AG04449 (cell line): ENCODE results near the gene FBXL16.
A peak's percentile ranks its signal among the peaks of the same experiment; 100 is the strongest.

Experiments
- CTCF ChIA-PET: fragments of 350-600 bp; formaldehyde crosslinking; extraction: SDS; loops from one replicate; lab custom pipeline; 2021; ENCODE audit warnings: antibody characterized with exemption; lab: Yijun Ruan, JAX
- POLR2A ChIA-PET: fragments of 400-600, 350-600 bp; formaldehyde crosslinking; extraction: SDS; loops from one replicate; lab custom pipeline; 2020; ENCODE audit warnings: antibody characterized with exemption, inconsistent platforms; lab: Yijun Ruan, JAX
- DNase-seq: peaks from one replicate; pipeline ENCODE4 v3.0.0-alpha.2; 2010; ENCODE audit warnings: low read depth, low spot score
- H3K4me3 ChIP-seq: 2 replicates; pipeline ENCODE4 v1.5.1; 2011; ENCODE audit warnings: low read depth, mild to moderate bottlenecking, control low read depth, low read length
- TF ChIP-seq, protein P1 (sequence below): IDR thresholded peaks from one replicate; pipeline ENCODE4 v1.5.1; 2011; ENCODE audit warnings: mild to moderate bottlenecking, moderate library complexity, low read length, control low read depth, inconsistent platforms; ENCODE audit not compliant: insufficient read depth; ENCODE audit errors: missing control alignments

Gene FBXL16

DNA sequence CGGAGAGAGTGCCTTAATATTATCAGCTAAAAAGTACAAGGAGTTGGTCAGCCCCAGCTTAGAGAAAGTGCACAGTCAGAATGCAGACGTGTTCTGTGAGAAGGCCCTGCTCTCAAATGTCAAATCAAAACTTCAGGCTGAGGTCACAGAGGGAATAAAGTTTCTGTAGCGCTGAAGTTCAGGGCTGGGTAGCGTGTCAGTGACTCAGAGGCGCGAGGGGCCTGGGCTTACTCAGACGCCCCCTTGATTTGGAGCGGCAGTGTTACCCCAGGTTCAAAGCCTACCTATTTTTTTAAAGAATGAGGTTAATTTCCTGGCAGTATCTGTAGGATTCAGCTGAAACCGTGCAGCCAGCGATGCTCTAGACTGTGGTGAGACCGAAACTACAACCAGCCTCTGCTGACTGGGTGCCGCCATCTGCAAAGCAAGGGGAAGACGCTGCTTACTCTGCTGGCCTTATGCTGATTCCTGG, 30.4 kb upstream of the FBXL16 start:
- no peak for DNase-seq
- TF ChIP-seq, protein P1, sequence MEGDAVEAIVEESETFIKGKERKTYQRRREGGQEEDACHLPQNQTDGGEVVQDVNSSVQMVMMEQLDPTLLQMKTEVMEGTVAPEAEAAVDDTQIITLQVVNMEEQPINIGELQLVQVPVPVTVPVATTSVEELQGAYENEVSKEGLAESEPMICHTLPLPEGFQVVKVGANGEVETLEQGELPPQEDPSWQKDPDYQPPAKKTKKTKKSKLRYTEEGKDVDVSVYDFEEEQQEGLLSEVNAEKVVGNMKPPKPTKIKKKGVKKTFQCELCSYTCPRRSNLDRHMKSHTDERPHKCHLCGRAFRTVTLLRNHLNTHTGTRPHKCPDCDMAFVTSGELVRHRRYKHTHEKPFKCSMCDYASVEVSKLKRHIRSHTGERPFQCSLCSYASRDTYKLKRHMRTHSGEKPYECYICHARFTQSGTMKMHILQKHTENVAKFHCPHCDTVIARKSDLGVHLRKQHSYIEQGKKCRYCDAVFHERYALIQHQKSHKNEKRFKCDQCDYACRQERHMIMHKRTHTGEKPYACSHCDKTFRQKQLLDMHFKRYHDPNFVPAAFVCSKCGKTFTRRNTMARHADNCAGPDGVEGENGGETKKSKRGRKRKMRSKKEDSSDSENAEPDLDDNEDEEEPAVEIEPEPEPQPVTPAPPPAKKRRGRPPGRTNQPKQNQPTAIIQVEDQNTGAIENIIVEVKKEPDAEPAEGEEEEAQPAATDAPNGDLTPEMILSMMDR = no peak
- H3K4me3 ChIP-seq = no peak overlapping the region
- CTCF ChIA-PET = interaction anchor here (1.6 to 2.4 kb wide), 3 partner anchors 15 to 49 kb away, joined by 4 to 11 read pairs (median 6); partner anchors contain the start of gene ANTKMT
- POLR2A ChIA-PET = no interaction called here

DNA sequence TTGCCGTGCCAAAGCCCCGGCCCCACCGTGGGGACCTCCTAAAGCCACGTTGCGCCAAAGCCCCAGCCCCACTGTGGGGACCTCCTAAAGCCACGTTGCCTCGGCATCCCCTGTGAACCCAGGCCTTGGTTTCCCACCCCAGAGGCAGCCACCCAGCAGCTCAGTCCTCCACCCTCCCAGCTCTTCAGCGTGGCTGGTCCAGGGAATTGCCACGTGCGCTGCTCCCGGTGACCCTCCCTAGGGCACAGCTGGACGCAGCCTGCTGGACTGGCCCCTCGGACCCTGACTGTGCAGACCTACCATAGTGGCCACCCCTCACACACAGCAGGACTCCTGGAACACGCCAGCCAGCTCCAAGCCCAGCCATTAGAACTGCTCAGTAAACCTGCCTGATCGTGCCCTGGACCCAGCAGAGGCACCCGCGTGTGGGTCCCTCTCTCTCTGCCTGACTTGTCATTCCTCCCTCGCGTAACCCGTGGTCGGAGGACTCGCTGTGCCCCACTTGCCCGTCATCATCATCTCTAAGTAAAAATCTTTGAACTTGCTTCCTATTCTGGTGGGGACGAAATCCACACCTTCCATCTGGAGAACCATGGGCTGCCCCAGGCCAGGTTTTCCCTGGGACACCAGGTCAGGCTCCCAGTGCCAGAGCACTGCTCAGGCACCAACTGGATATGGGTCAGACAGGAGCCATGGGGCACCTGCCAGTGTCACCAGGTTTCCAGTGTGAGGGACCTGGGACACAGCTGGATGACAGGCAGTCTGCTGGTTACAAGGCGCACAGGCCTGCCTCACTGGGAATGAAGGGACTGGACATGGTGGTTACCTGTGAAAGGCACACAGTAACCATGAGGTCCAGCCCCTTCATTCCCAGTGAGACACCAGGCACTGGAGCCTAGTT, 29.6 kb upstream of the FBXL16 start:
- CTCF ChIA-PET = interaction anchor here (0.9 to 2.4 kb wide), 5 partner anchors 15 to 50 kb away, joined by 3 to 11 read pairs (median 4); partner anchors contain the start of gene ANTKMT
- DNase-seq = no peak
- TF ChIP-seq, protein P1 = no peak
- H3K4me3 ChIP-seq = no peak overlapping the region
- POLR2A ChIA-PET = interaction anchor here (0.6 kb wide), 1 partner anchor 14 kb away, joined by 3 read pairs; the partner anchor contains the start of gene ANTKMT

DNA sequence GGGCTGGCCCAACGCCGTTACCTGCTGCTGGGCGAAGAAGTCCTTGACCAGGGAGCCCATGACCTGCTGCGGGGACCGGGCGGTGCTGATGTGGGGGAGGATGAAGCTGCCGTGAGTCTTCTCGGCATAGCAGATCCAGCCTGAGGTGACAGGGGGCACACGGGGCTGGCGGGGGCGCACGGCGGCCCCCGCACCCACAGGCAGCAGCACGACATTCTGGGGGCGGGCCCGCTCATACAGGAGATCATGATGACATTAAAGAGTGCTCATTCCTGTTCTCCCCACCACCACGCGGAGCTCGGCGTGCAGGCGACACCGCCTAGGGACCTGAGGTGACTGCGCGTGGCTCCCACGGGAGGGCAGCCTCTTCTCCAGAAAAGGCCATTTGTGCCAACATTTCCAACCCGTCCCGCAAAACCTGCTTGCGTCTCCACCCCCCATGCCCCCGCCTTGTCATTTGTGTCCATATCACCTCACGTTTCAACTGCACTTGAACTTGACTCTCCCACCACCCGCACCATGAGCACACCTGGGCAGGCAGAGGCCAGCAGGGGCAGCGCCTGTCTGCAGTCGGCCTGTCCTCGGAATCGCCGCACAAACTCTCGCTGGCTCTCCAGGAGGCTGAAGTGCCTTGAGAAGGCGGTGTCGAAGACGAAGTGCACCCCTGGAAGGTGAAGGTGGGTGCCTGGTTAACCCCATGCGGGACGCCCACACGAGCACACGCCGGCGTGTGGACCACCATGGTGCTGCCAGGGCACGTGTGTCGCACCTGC, 28.8 kb upstream of the FBXL16 start:
- H3K4me3 ChIP-seq = no peak overlapping the region
- TF ChIP-seq, protein P1 = no peak
- ChIA-PET CTCF (interaction anchor here (0.9 to 1.4 kb wide), 3 partner anchors 14 to 22 kb away, joined by 3 read pairs; no protein-coding TSS in a partner anchor), POLR2A (interaction anchor here (0.6 kb wide), 1 partner anchor 13 kb away, joined by 3 read pairs; the partner anchor contains the start of gene ANTKMT)
- no peak for DNase-seq

DNA sequence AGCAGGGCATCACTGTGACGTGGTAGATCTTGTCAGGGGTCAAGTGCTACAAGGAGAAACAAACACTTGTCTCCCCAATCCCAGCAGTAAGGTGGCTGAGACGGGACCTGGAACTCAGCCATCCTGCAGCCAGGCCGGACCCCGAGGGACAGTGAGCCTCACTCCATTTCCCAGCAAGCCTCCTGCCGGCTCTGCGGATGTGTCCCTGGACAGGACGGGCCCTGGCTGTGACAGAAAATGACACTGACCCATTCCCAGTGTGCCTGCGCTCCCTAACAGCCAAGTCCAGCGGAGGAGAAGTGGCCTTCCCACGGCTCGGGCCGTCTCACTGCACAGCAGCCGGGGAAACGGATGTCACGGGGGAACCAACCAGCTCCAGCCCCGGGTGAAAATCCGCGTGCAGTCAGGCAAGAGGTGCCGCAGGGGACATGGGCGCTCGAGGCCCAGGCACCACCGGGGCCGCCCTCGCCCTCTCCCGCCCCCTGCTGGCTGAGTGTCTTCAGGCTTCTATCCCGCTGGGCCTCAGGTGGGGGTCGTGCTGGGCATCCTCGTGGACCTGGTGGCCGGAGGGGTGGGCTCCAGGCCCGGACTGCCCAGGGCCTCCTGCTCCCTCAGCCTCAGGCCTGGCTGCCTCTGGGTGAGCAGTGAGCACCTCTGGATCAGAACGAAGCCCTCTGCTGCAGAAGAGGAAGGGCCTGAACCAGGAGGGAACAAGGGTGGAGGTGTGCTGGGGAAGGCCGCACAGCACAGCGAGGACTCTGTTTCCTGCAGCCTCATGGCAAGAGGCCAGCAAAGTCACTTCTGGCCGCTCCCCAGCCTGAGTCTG, 28.0 kb upstream of the FBXL16 start:
- CTCF ChIA-PET = interaction anchor here (0.7 to 6.1 kb wide), 6 partner anchors 8 to 29 kb away, joined by 3 to 48 read pairs (median 3); partner anchors contain the start of gene CIAO3
- TF ChIP-seq, protein P1 = peak; percentile 58
- DNase-seq = no peak
- POLR2A ChIA-PET = no interaction called here
- H3K4me3 ChIP-seq = no peak overlapping the region

DNA sequence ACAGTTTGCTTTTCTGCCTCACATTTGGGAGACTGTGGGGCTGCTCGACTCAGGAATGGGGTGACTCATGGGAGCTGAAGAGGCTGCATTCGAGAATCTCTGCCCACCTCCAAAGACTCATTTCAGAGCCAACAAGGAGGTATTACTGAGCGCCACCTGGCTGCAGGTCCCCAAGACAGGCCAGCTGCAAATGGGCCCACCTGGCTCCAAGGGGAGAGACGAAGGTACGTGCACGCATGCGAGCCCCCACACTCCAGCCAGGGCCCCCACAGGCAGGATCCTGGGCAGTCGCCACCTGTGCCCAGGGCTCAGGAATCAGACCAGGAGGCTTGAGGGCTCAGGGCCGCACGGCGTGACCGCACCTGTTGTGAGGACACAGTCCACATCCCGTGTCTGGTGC, 27.3 kb upstream of the FBXL16 start:
- ChIA-PET POLR2A (no interaction called here), CTCF (interaction anchor here (0.7 to 6.1 kb wide), 8 partner anchors 8 to 52 kb away, joined by 3 to 48 read pairs (median 3); partner anchors contain the start of genes ANTKMT and CIAO3)
- no peak for DNase-seq
- no peak overlapping the region for H3K4me3 ChIP-seq
- TF ChIP-seq, protein P1 = no peak
